HL-60 (cell line): ENCODE results near the gene MOB2.

Experiments used
- CTCF ChIP-seq: IDR thresholded peaks from one replicate; pipeline ENCODE4 v1.5.1; 2011; ENCODE audit warnings: low read length, control low read depth, inconsistent platforms; ENCODE audit not compliant: insufficient read depth
- POLR2AphosphoS5 ChIP-seq: IDR thresholded peaks from 2 replicates; pipeline ENCODE4 v1.6.1; 2012; ENCODE audit warnings: low read depth

GRCh38 chr11:1459219-1459575, 27.4 kb downstream of the MOB2 start:
- TF ChIP-seq CTCF (no peak), POLR2AphosphoS5 (no peak)
